Thyroid gland (tissue), 4 donors: ENCODE data around the gene IGFBP7.

Experiments used
- CTCF ChIP-seq, 6 experiments: fragments of 200-600 bp in 3 of 6; fragments of 450-650 bp in 3 of 6; sonication (generic) in 3 of 6; IDR thresholded peaks; one replicate each; pipeline ENCODE4 v1.5.1; 2016 to 2019; ENCODE audit warnings: antibody characterized with exemption in 6 of 6, mild to moderate bottlenecking in 2 of 6, inconsistent platforms in 1 of 6, moderate library complexity in 1 of 6
- POLR2A ChIP-seq, 2 donors: fragments of 450-650 bp; IDR thresholded peaks; one replicate each; pipeline ENCODE4 v1.6.1; 2017; ENCODE audit warnings: antibody characterized with exemption in 2 of 2, mild to moderate bottlenecking in 2 of 2, moderate library complexity in 1 of 2

- no peak for TF ChIP-seq CTCF (IDR thresholded peaks at IDR 0.05)
- no peak for TF ChIP-seq POLR2A (IDR thresholded peaks at IDR 0.05)
These were observed 14.0 kb upstream of the IGFBP7 start for GRCh38 chr4:57124145-57124544.
